ENCODE data around the gene DCANP1.

Gene DCANP1

GRCh38 chr5:135480511-135480910, 33.4 kb upstream of the DCANP1 start:
- in situ Hi-C loops (cut with HindIII; ENCODE audit: low sequenced_read_pairs): no loop called here

DNA sequence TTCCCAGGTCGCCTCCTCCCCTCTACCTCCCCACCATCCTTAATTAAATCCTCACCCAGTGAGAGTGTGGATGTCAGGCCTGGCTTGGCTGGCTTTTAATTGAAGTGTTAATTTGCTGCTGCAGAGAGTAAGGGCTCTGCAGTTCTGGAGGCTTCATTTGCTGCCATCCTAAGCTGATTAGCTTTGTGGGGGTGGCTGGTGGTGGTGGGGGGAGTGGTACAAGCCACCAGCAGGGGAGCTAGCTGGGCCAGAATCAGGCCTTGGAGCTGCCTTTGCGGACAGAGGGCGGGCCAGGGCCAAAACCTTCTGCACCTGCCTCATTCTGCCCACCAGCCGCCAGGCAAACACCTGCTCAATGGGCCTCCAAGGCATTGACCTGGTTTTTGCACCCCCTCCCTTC, 31.8 kb upstream of the DCANP1 start:
- in situ Hi-C loops (cut with HindIII; ENCODE audit: low sequenced_read_pairs): no loop called here

GRCh38 chr5:135477613-135478066, 30.5 kb upstream of the DCANP1 start:
- in situ Hi-C loops (cut with HindIII; ENCODE audit: low sequenced_read_pairs): no loop called here

- in situ Hi-C loops (cut with HindIII; ENCODE audit: low sequenced_read_pairs): no loop called here
Observed at GRCh38 chr5:135476615-135477581, 29.8 kb upstream of the DCANP1 start.

DNA sequence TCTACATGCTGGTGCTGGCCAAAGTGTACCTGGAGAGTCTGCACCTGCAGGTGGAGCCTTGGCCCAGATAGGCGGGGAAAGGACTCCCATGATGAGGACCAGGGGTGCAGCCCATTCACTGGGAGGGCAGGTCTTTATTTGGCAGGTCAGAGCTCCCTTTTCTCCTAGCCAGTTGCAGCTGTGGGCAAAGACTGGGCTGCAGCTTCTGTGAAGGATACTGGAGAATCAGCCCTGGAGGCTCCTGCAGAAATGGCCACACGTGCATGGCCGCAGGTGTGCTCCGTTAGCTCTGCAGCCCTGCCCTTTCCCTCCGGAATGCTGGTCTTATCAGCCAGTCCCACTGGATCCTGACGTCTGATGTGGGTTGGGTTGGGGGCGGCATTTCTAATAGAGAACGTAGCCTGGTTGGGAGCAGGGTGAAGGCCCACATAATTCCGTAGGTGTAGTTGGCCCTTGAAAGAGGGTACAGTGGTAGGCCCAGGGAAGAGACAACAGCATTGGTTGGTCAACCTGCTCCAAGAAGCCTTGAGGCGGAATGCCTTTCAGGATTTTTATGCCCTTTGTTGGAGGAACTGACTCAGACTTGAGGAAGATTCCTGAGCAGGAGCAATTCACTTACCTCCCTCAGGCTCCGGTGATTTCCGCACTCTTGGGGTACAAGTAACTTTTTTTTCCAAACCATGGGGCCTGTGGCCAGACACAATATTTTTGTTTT, 27.0 kb upstream of the DCANP1 start:
- in situ Hi-C loops (cut with HindIII; ENCODE audit: low sequenced_read_pairs): no loop called here

GRCh38 chr5:135472141-135472540, 25.0 kb upstream of the DCANP1 start:
- in situ Hi-C loops (cut with HindIII; ENCODE audit: low sequenced_read_pairs): no loop called here

- in situ Hi-C loops (cut with HindIII; ENCODE audit: low sequenced_read_pairs): no loop called here
Observed at GRCh38 chr5:135471726-135472125, 24.6 kb upstream of the DCANP1 start.

GRCh38 chr5:135469911-135470310, 22.8 kb upstream of the DCANP1 start:
- in situ Hi-C loops (cut with HindIII; ENCODE audit: low sequenced_read_pairs): no loop called here

GRCh38 chr5:135468541-135468940, 21.4 kb upstream of the DCANP1 start:
- in situ Hi-C loops (cut with HindIII; ENCODE audit: low sequenced_read_pairs): no loop called here

GRCh38 chr5:135467871-135468485, 20.8 kb upstream of the DCANP1 start:
- in situ Hi-C loops (cut with HindIII; ENCODE audit: low sequenced_read_pairs): no loop called here

DNA sequence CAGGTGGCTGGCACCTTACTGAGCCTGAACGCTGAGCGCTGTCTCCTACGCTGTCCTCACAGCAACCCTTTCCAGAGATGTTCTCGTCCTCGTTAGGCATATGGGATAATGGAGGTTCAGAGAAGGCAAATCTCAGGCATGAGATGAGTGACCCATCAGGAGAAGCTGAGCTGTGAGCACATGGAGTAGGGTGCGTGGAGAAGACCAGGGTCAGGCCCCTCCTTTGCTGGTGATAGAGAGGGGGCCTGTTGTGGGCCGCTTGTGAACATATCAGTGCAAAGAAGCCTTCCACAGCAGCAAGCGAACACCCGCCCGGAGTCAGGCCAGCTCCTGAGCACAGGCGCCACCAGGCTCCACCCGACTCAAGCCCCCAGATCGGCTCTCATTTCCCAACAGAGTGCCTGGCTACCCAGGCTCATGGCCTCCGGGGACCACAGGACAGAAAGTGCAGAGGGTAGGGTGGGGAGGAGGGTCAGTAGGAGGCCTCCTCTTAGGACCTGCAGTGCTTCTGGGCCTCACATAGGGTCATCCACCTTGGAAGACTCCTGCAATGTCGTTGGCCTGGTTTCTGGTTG, 20.0 kb upstream of the DCANP1 start:
- in situ Hi-C loops (cut with HindIII; ENCODE audit: low sequenced_read_pairs): no loop called here

- in situ Hi-C loops (cut with HindIII; ENCODE audit: low sequenced_read_pairs): no loop called here
Observed at GRCh38 chr5:135466178-135467050, 19.3 kb upstream of the DCANP1 start.

- in situ Hi-C loops (cut with HindIII; ENCODE audit: low sequenced_read_pairs): no loop called here
Observed at GRCh38 chr5:135465391-135466122, 18.4 kb upstream of the DCANP1 start.

GRCh38 chr5:135462304-135462703, 15.2 kb upstream of the DCANP1 start:
- in situ Hi-C loops (cut with HindIII; ENCODE audit: low sequenced_read_pairs): loop anchor here (5.0 kb wide), 1 partner anchor 90 kb away; no protein-coding TSS in a partner anchor

DNA sequence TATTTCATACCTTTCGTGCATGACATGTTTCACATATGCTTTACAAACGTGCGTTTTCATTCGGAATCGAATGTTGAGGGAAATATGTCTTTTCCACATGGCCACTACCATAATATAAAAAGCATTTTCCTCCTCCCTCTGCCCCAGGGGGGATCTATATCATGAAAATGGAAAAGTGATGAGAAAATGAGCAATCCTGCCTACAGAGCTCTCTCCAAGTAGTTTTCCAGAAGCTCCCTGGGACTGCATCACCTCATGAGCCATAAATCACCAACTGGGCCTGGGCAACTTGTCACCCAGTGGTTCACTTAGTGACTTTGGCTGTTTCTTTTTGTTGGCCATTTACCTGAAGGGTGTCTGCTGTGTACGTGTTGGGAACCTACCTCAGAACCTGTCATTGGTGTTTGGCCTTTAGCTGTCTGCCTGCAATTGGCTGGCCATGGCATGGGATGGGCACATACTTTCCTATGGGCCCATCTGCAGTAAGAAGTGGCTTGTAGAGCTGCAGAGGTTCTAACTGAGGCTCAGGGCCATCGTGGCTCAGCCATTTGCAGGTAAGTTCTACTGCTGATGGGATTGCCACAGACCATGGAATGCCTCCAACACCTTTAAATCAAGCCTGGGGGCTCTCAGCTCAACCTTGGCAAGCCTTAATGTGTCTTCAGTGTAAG, 14.5 kb upstream of the DCANP1 start:
- in situ Hi-C loops (cut with HindIII; ENCODE audit: low sequenced_read_pairs): loop anchor here (5.0 kb wide), 1 partner anchor 91 kb away; no protein-coding TSS in a partner anchor

- in situ Hi-C loops (cut with HindIII; ENCODE audit: low sequenced_read_pairs): loop anchor here (5.0 kb wide), 1 partner anchor 92 kb away; no protein-coding TSS in a partner anchor
Observed at GRCh38 chr5:135460246-135461033, 13.3 kb upstream of the DCANP1 start.

DNA sequence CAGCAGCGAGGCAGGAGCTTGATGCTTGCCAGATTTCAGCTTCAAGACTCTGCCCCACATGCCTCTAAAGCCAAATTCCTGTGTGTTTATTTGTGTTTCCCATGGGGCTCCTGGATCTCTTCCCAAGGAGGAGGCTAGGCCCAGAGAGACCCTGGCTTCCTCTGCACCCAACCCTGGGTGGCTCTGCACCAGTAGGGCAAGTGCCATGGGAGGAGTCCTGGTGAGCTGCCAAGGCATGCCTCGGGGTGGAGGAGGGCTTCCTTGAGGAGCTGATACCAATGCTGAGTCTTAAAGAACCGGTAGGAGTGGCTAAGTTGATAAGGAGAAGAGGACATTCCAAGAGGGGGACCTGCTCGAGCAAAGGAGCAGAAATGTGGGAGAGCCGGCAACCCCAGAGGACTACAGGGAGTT, 11.8 kb upstream of the DCANP1 start:
- in situ Hi-C loops (cut with HindIII; ENCODE audit: low sequenced_read_pairs): no loop called here

GRCh38 chr5:135458356-135458755, 11.2 kb upstream of the DCANP1 start:
- in situ Hi-C loops (cut with HindIII; ENCODE audit: low sequenced_read_pairs): no loop called here
